ENCODE data around the gene DISC1. TPM values are rescaled to one million over a fixed set of nuclear protein-coding genes. Genes with fewer than 3 reads are reported as not detected.

Gene DISC1
- total RNA-seq, 1 donor from 2014 or later: 12.3 TPM

DNA sequence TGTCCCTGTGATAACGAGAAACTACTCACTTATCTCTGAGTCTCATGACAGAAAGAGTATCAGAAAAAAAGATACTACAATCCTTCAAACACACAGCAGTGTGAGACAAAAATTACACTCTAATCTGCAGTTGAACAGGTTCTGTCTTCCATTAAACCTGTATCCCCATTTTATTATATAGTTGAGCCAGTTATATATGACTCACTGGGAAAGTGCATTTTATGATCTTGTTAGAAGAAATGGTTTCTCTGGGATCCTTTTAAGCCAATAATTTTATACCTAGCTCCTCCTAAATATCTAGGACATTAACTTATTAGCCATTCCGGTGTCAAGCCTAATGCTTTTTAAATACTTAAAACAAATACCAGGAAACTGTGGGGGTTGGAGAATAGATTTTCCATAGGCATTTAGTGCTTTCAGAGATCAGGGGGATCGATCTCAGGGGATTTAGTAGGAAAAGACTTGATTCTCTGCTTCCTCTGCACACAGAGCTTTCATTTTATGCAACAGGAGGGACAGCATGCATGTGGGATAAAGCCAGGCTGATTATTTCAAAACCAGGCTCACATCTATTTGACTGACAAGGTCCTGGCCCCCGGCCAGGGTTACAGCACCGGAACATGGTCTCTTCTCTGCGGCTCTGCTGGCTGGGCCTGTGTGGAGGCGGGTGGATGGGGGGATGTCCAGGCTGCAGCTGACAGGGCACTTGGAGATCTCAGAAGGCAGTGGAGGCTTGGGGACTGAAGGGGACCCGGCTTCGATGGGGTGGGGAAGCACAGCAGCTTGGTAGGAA lies 310.6 kb downstream of the DISC1 start:
- DNase-seq (ENCODE audit: extremely low spot score in 2 of 2): no peak
- intact Hi-C loops (cut with DNase I): no loop called here
- Histone ChIP-seq H3K9me3 (no peaks in the 10 kb centered on the region), H3K27ac (no peak overlapping the region), H3K4me1 (peaks cover 15% of the 10 kb centered on the region), H3K27me3 (no peaks in the 10 kb centered on the region), H3K36me3 (no peaks in the 10 kb centered on the region), H3K4me3 (no peak overlapping the region)
- no peak for TF ChIP-seq POLR2AphosphoS5 (IDR thresholded peaks at IDR 0.05; ENCODE audit: insufficient read depth in 1 of 2, low read depth in 1 of 2)
- no peak for TF ChIP-seq POLR2A (IDR thresholded peaks at IDR 0.05)
- TF ChIP-seq, protein P1, sequence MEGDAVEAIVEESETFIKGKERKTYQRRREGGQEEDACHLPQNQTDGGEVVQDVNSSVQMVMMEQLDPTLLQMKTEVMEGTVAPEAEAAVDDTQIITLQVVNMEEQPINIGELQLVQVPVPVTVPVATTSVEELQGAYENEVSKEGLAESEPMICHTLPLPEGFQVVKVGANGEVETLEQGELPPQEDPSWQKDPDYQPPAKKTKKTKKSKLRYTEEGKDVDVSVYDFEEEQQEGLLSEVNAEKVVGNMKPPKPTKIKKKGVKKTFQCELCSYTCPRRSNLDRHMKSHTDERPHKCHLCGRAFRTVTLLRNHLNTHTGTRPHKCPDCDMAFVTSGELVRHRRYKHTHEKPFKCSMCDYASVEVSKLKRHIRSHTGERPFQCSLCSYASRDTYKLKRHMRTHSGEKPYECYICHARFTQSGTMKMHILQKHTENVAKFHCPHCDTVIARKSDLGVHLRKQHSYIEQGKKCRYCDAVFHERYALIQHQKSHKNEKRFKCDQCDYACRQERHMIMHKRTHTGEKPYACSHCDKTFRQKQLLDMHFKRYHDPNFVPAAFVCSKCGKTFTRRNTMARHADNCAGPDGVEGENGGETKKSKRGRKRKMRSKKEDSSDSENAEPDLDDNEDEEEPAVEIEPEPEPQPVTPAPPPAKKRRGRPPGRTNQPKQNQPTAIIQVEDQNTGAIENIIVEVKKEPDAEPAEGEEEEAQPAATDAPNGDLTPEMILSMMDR (IDR thresholded peaks at IDR 0.05): no peak

DNA sequence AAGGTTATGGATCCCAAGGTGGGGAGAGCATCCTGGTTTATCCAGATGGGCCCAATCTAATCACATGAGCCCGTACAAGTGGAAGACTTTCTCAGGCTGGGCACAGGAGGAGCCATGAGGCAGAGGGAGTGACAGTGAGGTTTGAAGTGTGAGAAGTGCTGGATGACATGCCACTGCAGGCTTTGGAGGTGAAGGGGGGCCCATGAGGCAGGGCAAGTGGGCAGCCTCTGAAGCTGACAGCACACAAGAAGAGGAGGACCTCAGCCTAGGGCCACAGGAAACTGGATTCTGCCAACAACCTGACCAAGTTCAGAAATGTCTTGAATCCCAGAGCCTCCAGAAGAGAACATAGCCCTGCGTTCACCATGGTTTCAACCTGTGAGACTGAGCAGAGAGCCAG lies 311.6 kb downstream of the DISC1 start:
- no peak for DNase-seq (ENCODE audit: extremely low spot score in 2 of 2)
- Histone ChIP-seq H3K9me3 (no peaks in the 10 kb centered on the region), H3K4me1 (peaks cover 15% of the 10 kb centered on the region), H3K4me3 (no peak overlapping the region), H3K27ac (no peak overlapping the region), H3K27me3 (no peaks in the 10 kb centered on the region), H3K36me3 (no peaks in the 10 kb centered on the region)
- intact Hi-C loops (cut with DNase I): no loop called here
- TF ChIP-seq POLR2A (IDR thresholded peaks at IDR 0.05) (no peak), POLR2AphosphoS5 (IDR thresholded peaks at IDR 0.05; ENCODE audit: insufficient read depth in 1 of 2, low read depth in 1 of 2) (no peak)
- TF ChIP-seq, protein P1 (IDR thresholded peaks at IDR 0.05): no peak

DNA sequence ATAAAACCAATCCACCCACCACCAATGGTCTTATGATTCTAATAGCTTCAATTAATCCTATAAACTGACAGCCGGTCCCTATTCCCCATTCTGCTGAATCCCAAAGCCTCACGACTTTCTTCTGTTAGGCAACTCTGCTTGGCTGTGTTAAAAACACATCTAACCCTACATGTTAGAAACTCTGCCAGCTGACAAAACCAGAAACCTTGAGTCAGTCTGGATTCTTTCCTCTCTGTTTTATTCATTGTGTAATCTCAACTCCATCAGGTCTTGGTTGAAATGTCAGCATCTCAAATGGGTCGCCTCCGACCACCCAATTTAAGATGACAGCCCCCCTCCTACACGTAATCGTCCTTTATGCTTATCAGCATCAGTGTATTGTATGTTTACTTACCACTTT lies 312.1 kb downstream of the DISC1 start:
- intact Hi-C loops (cut with DNase I): no loop called here
- no peak for TF ChIP-seq POLR2AphosphoS5 (IDR thresholded peaks at IDR 0.05; ENCODE audit: insufficient read depth in 1 of 2, low read depth in 1 of 2)
- TF ChIP-seq POLR2A (IDR thresholded peaks at IDR 0.05): no peak
- TF ChIP-seq, protein P1 (IDR thresholded peaks at IDR 0.05): no peak
- no peaks in the 10 kb centered on the region for H3K36me3 ChIP-seq
- peaks cover 15% of the 10 kb centered on the region for H3K4me1 ChIP-seq
- H3K27me3 ChIP-seq: no peaks in the 10 kb centered on the region
- H3K27ac ChIP-seq: no peak overlapping the region
- no peaks in the 10 kb centered on the region for H3K9me3 ChIP-seq
- H3K4me3 ChIP-seq: no peak overlapping the region
- no peak for DNase-seq (ENCODE audit: extremely low spot score in 2 of 2)

DNA sequence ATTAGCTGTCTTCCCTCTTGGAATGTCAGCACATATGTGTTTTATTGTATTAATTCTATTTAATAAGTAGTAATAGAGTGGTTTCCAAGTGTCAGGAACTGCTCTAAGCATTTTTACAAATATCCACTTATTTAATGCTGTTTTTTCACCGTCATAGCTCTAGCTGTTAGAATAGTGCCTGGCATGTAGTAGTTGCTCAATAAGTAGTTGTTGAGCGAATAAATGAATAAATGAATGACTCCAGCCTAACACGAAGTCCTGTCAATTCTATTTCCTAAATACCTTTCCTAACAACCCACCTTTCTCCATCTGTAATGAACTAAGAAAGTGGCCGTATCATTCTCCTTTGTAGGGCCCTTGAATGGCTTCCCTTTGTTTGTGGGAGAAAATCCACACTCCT lies 312.5 kb downstream of the DISC1 start:
- Histone ChIP-seq H3K4me1 (peaks cover 15% of the 10 kb centered on the region), H3K27ac (no peak overlapping the region), H3K4me3 (no peak overlapping the region), H3K27me3 (no peaks in the 10 kb centered on the region), H3K9me3 (no peaks in the 10 kb centered on the region), H3K36me3 (no peaks in the 10 kb centered on the region)
- intact Hi-C loops (cut with DNase I): no loop called here
- TF ChIP-seq POLR2A (IDR thresholded peaks at IDR 0.05): no peak
- TF ChIP-seq, protein P1 (IDR thresholded peaks at IDR 0.05): no peak
- DNase-seq (ENCODE audit: extremely low spot score in 2 of 2): no peak

DNA sequence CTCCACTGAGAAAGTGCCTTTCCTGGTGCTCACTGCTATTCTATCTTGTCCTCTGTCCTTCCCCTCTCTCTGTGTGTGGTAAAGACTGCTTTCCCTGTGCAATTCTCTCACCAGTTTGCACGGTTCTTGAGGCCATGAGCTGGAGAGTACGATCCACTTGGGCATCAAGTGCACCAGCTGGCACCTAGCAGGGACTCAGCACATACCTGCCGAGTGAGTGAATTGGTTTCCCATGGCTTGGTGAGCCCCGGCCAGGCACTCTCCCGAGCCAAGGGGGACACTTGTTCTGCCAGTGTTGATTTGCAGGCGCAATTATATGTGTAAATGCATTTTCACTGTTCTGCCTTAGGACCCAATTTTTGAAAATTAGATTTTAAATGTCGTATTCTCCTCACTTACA lies 313.5 kb downstream of the DISC1 start:
- no peak overlapping the region for H3K27ac ChIP-seq
- no peak overlapping the region for H3K4me3 ChIP-seq
- H3K27me3 ChIP-seq: no peaks in the 10 kb centered on the region
- DNase-seq (ENCODE audit: extremely low spot score in 2 of 2): no peak
- no peaks in the 10 kb centered on the region for H3K36me3 ChIP-seq
- TF ChIP-seq, protein P1 (IDR thresholded peaks at IDR 0.05): no peak
- TF ChIP-seq POLR2AphosphoS5 (IDR thresholded peaks at IDR 0.05; ENCODE audit: insufficient read depth in 1 of 2, low read depth in 1 of 2) (no peak), POLR2A (IDR thresholded peaks at IDR 0.05) (no peak)
- H3K4me1 ChIP-seq: peaks cover 15% of the 10 kb centered on the region
- intact Hi-C loops (cut with DNase I): no loop called here
- H3K9me3 ChIP-seq: no peaks in the 10 kb centered on the region

All from vagina (tissue), 2 donors.